ENCODE measurements around the gene WNT5A.

DNA sequence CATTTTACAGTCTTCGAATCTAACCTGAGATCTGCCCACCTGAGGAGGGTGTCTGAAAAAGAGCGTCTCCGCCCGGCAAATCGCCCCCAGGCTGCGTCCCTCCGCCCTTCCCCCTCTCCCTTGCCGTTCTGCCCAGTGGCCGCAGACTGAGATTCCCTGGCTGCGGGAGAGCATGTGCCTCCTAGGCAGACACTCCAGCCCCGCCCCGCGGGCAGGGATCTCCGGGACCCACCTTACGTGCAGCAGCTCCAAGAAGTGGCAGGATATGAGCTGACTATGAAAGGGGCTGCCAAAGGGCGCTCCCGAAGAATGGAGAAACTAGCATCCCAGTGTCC lies 2.7 kb upstream of the WNT5A start:
- TF ChIP-seq NFRKB (IDR thresholded peaks at IDR 0.05; ENCODE audit: low read depth), result no peak
- no peak for TF ChIP-seq CREB1 (IDR thresholded peaks at IDR 0.05)
- no peak for TF ChIP-seq CREB1 (CRISPR knock-in tag; IDR thresholded peaks at IDR 0.05)
- TF ChIP-seq, protein P1, sequence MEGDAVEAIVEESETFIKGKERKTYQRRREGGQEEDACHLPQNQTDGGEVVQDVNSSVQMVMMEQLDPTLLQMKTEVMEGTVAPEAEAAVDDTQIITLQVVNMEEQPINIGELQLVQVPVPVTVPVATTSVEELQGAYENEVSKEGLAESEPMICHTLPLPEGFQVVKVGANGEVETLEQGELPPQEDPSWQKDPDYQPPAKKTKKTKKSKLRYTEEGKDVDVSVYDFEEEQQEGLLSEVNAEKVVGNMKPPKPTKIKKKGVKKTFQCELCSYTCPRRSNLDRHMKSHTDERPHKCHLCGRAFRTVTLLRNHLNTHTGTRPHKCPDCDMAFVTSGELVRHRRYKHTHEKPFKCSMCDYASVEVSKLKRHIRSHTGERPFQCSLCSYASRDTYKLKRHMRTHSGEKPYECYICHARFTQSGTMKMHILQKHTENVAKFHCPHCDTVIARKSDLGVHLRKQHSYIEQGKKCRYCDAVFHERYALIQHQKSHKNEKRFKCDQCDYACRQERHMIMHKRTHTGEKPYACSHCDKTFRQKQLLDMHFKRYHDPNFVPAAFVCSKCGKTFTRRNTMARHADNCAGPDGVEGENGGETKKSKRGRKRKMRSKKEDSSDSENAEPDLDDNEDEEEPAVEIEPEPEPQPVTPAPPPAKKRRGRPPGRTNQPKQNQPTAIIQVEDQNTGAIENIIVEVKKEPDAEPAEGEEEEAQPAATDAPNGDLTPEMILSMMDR (IDR thresholded peaks at IDR 0.05 in 2 of 3, conservative IDR thresholded peaks at IDR 0.05 in 1 of 3; ENCODE audit: insufficient read depth in 2 of 3, low read depth in 1 of 3, low read length in 3 of 3), result no peak
- TF ChIP-seq SNIP1 (IDR thresholded peaks at IDR 0.05; ENCODE audit: low read depth), result no peak
- no peak for TF ChIP-seq ATF7 (IDR thresholded peaks at IDR 0.05)
- no peak for TF ChIP-seq RFX5 (IDR thresholded peaks at IDR 0.05; ENCODE audit: low read depth, low read length)
- TF ChIP-seq ZNF41 (CRISPR knock-in tag; conservative IDR thresholded peaks at IDR 0.05), result no peak
- TF ChIP-seq EZH2 (IDR thresholded peaks at IDR 0.05; ENCODE audit: borderline replicate concordance, low read depth, low read length), result no peak
- TF ChIP-seq, protein P2, sequence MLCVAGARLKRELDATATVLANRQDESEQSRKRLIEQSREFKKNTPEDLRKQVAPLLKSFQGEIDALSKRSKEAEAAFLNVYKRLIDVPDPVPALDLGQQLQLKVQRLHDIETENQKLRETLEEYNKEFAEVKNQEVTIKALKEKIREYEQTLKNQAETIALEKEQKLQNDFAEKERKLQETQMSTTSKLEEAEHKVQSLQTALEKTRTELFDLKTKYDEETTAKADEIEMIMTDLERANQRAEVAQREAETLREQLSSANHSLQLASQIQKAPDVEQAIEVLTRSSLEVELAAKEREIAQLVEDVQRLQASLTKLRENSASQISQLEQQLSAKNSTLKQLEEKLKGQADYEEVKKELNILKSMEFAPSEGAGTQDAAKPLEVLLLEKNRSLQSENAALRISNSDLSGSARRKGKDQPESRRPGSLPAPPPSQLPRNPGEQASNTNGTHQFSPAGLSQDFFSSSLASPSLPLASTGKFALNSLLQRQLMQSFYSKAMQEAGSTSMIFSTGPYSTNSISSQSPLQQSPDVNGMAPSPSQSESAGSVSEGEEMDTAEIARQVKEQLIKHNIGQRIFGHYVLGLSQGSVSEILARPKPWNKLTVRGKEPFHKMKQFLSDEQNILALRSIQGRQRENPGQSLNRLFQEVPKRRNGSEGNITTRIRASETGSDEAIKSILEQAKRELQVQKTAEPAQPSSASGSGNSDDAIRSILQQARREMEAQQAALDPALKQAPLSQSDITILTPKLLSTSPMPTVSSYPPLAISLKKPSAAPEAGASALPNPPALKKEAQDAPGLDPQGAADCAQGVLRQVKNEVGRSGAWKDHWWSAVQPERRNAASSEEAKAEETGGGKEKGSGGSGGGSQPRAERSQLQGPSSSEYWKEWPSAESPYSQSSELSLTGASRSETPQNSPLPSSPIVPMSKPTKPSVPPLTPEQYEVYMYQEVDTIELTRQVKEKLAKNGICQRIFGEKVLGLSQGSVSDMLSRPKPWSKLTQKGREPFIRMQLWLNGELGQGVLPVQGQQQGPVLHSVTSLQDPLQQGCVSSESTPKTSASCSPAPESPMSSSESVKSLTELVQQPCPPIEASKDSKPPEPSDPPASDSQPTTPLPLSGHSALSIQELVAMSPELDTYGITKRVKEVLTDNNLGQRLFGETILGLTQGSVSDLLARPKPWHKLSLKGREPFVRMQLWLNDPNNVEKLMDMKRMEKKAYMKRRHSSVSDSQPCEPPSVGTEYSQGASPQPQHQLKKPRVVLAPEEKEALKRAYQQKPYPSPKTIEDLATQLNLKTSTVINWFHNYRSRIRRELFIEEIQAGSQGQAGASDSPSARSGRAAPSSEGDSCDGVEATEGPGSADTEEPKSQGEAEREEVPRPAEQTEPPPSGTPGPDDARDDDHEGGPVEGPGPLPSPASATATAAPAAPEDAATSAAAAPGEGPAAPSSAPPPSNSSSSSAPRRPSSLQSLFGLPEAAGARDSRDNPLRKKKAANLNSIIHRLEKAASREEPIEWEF (CRISPR knock-in tag; IDR thresholded peaks at IDR 0.05), result no peak
- no peak for TF ChIP-seq ZNF184 (CRISPR knock-in tag; IDR thresholded peaks at IDR 0.05)
- TF ChIP-seq NFXL1 (CRISPR knock-in tag; IDR thresholded peaks at IDR 0.05), result no peak

Measured in K562 (cell line).